Urinary bladder (tissue), 4 donors: ENCODE data around the gene MYL2. TPM values are rescaled to one million over a fixed set of nuclear protein-coding genes. Genes with fewer than 3 reads are reported as not detected.

Experiments
- DNase-seq: peaks from one replicate; pipeline ENCODE4 v3.0.0-alpha.2; 2015; ENCODE audit errors: extremely low spot score
- H3K27ac ChIP-seq: one replicate; pipeline ENCODE4 v1.5.1; 2013; ENCODE audit warnings: low read depth, mild to moderate bottlenecking, moderate library complexity
- H3K36me3 ChIP-seq: one replicate; pipeline ENCODE4 v1.6.1; 2013; ENCODE audit warnings: mild to moderate bottlenecking, moderate library complexity; ENCODE audit not compliant: insufficient read depth
- H3K4me1 ChIP-seq: one replicate; pipeline ENCODE4 v1.6.1; 2013; ENCODE audit warnings: mild to moderate bottlenecking, moderate library complexity; ENCODE audit not compliant: insufficient read depth
- H3K4me3 ChIP-seq: one replicate; pipeline ENCODE4 v1.5.1; 2013; ENCODE audit warnings: low read depth, low read length
- WGBS: extraction: QIAGEN DNeasy Blood & Tissue Kit; methylation state at CpG from one replicate; pipeline ENCODE4 v1.1.7; 2013; 5-methylcytosine and 5-hydroxymethylcytosine counted together
- polyA plus RNA-seq: library from polyadenylated mRNA; stranded (reverse); fragments of 200-250 nt; gene quantifications from one replicate; pipeline ENCODE4 v1.2.3, GENCODE V29; 2013
- total RNA-seq: library from RNA; depleted of rRNA; stranded (reverse); fragments of >200 nt; gene quantifications from one replicate; pipeline ENCODE4 v1.2.3, GENCODE V29; 2014
- donor health status: healthy with polysubstance abuse.
- donor health status: healthy.

MYL2 gene
- total and polyA plus RNA-seq, 2 donors: 9.5 TPM; not detected in 1

- Histone ChIP-seq H3K36me3 (no peaks in the 10 kb centered on the region), H3K4me3 (no peak overlapping the region), H3K4me1 (no peaks in the 10 kb centered on the region), H3K27ac (no peak overlapping the region)
- WGBS: 80% methylated on average over 4 of the region's 4 CpGs
- no peak for DNase-seq
Measured at GRCh38 chr12:110901401-110901800, 19.0 kb downstream of the MYL2 start.

- no peak overlapping the region for H3K27ac ChIP-seq
- WGBS: 75% methylated on average over 3 of the region's 3 CpGs
- H3K4me3 ChIP-seq: no peak overlapping the region
- no peaks in the 10 kb centered on the region for H3K4me1 ChIP-seq
- no peak for DNase-seq
- H3K36me3 ChIP-seq: no peaks in the 10 kb centered on the region
Measured at GRCh38 chr12:110896559-110896958, 23.8 kb downstream of the MYL2 start.

GRCh38 chr12:110893956-110894355, 26.4 kb downstream of the MYL2 start:
- H3K36me3 ChIP-seq: no peaks in the 10 kb centered on the region
- 87% methylated on average over 3 of the region's 3 CpGs for WGBS
- no peak overlapping the region for H3K4me3 ChIP-seq
- no peak for DNase-seq
- no peaks in the 10 kb centered on the region for H3K4me1 ChIP-seq
- H3K27ac ChIP-seq: no peak overlapping the region

GRCh38 chr12:110889361-110889760, 31.0 kb downstream of the MYL2 start:
- 86% methylated on average over 12 of the region's 12 CpGs for WGBS
- H3K4me3 ChIP-seq: no peak overlapping the region
- no peak for DNase-seq
- H3K4me1 ChIP-seq: no peaks in the 10 kb centered on the region
- H3K27ac ChIP-seq: no peak overlapping the region
- no peaks in the 10 kb centered on the region for H3K36me3 ChIP-seq

GRCh38 chr12:110888256-110888991, 32.0 kb downstream of the MYL2 start:
- H3K4me1 ChIP-seq: no peaks in the 10 kb centered on the region
- DNase-seq: no peak
- WGBS: 34% methylated on average over 5 of the region's 5 CpGs
- no peak overlapping the region for H3K27ac ChIP-seq
- no peak overlapping the region for H3K4me3 ChIP-seq
- no peaks in the 10 kb centered on the region for H3K36me3 ChIP-seq

GRCh38 chr12:110885152-110885840, 35.1 kb downstream of the MYL2 start:
- Histone ChIP-seq H3K36me3 (no peaks in the 10 kb centered on the region), H3K4me3 (no peak overlapping the region), H3K4me1 (no peaks in the 10 kb centered on the region), H3K27ac (no peak overlapping the region)
- no peak for DNase-seq
- 70% methylated on average over 6 of the region's 6 CpGs for WGBS

- 89% methylated on average over 4 of the region's 4 CpGs for WGBS
- no peak for DNase-seq
- Histone ChIP-seq H3K36me3 (no peaks in the 10 kb centered on the region), H3K4me3 (no peak overlapping the region), H3K4me1 (no peaks in the 10 kb centered on the region), H3K27ac (no peak overlapping the region)
Measured at GRCh38 chr12:110883251-110883650, 37.1 kb downstream of the MYL2 start.

- no peak overlapping the region for H3K27ac ChIP-seq
- no peak for DNase-seq
- H3K4me1 ChIP-seq: no peaks in the 10 kb centered on the region
- no peak overlapping the region for H3K4me3 ChIP-seq
- H3K36me3 ChIP-seq: no peaks in the 10 kb centered on the region
- WGBS: 89% methylated on average over 2 of the region's 2 CpGs
Measured at GRCh38 chr12:110880651-110881050, 39.7 kb downstream of the MYL2 start.

- H3K4me3 ChIP-seq: no peak overlapping the region
- H3K27ac ChIP-seq: no peak overlapping the region
- H3K36me3 ChIP-seq: no peaks in the 10 kb centered on the region
- DNase-seq: no peak
- no peaks in the 10 kb centered on the region for H3K4me1 ChIP-seq
Measured at GRCh38 chr12:110874781-110875180, 45.6 kb downstream of the MYL2 start.

GRCh38 chr12:110874351-110874750, 46.0 kb downstream of the MYL2 start:
- Histone ChIP-seq H3K27ac (no peak overlapping the region), H3K36me3 (no peaks in the 10 kb centered on the region), H3K4me1 (no peaks in the 10 kb centered on the region), H3K4me3 (no peak overlapping the region)
- 90% methylated on average over 2 of the region's 2 CpGs for WGBS
- DNase-seq: no peak

- Histone ChIP-seq H3K4me3 (no peak overlapping the region), H3K4me1 (no peaks in the 10 kb centered on the region), H3K36me3 (no peaks in the 10 kb centered on the region), H3K27ac (no peak overlapping the region)
- no peak for DNase-seq
- WGBS: 79% methylated on average over 4 of the region's 4 CpGs
Measured at GRCh38 chr12:110872100-110872499, 48.3 kb downstream of the MYL2 start.

- 74% methylated on average over 5 of the region's 5 CpGs for WGBS
- no peak for DNase-seq
- Histone ChIP-seq H3K36me3 (no peaks in the 10 kb centered on the region), H3K4me3 (no peak overlapping the region), H3K27ac (no peak overlapping the region), H3K4me1 (no peaks in the 10 kb centered on the region)
Measured at GRCh38 chr12:110869803-110870202, 50.6 kb downstream of the MYL2 start.

GRCh38 chr12:110869026-110869425, 51.4 kb downstream of the MYL2 start:
- no peak for DNase-seq
- Histone ChIP-seq H3K27ac (no peak overlapping the region), H3K4me1 (no peaks in the 10 kb centered on the region), H3K4me3 (no peak overlapping the region), H3K36me3 (no peaks in the 10 kb centered on the region)
- WGBS: 73% methylated on average over 3 of the region's 3 CpGs

- H3K36me3 ChIP-seq: no peaks in the 10 kb centered on the region
- H3K27ac ChIP-seq: no peak overlapping the region
- no peaks in the 10 kb centered on the region for H3K4me1 ChIP-seq
- WGBS: 86% methylated on average over 6 of the region's 6 CpGs
- no peak for DNase-seq
- no peak overlapping the region for H3K4me3 ChIP-seq
Measured at GRCh38 chr12:110865521-110865920, 54.9 kb downstream of the MYL2 start.
